ENCODE measurements around the gene YEATS2. TPM values are rescaled to one million over a fixed set of nuclear protein-coding genes. Genes with fewer than 3 reads are reported as not detected.
"Not testable (repeated sequence)": the region's sequence is repeated elsewhere in the genome, so short reads cannot be mapped to it uniquely, and the experiment has no call there.

Gene YEATS2
- polyA plus RNA-seq, 3 donors: 35.8 to 40.9 (median 38.4) TPM

- no peak for DNase-seq (ENCODE audit: extremely low read depth in 1 of 11, low read depth in 9 of 11, low spot score in 4 of 11)
These were observed 1.8 kb downstream of the YEATS2 start for GRCh38 chr3:183699238-183699947.

- DNase-seq (ENCODE audit: extremely low read depth in 1 of 11, low read depth in 9 of 11, low spot score in 4 of 11): no peak
These were observed 4.1 kb downstream of the YEATS2 start for GRCh38 chr3:183701744-183702143.

- DNase-seq (ENCODE audit: extremely low read depth in 1 of 11, low read depth in 9 of 11, low spot score in 4 of 11): not testable (repeated sequence)
These were observed 6.3 kb downstream of the YEATS2 start for GRCh38 chr3:183703892-183704291.

- DNase-seq (ENCODE audit: extremely low read depth in 1 of 11, low read depth in 9 of 11, low spot score in 4 of 11): no peak
These were observed 12.6 kb downstream of the YEATS2 start for GRCh38 chr3:183710231-183710630.

GRCh38 chr3:183711516-183711915 lies 13.9 kb downstream of the YEATS2 start:
- DNase-seq (ENCODE audit: extremely low read depth in 1 of 11, low read depth in 9 of 11, low spot score in 4 of 11): no peak

DNA sequence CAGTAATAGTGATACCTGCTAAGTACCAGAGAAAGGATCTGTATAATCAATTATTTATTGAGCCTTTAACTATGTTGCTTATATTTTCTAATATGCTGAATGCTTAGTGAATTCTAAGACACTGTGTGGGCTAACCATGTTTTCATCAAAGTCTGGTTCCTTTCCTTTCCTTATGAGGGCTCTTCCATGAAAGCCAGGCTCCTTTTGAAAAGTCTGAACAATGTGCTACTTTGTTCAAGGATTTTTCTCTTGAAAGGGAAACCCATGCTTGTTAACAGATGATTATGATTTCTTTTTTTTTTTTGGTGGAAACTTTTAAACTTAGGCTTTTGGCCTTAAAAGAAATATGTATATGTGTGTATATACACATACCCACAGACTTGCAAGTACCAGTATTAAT lies 17.0 kb downstream of the YEATS2 start:
- DNase-seq (ENCODE audit: extremely low read depth in 1 of 11, low read depth in 9 of 11, low spot score in 4 of 11): no peak

- DNase-seq (ENCODE audit: extremely low read depth in 1 of 11, low read depth in 9 of 11, low spot score in 4 of 11): no peak
These were observed 20.4 kb downstream of the YEATS2 start for GRCh38 chr3:183718012-183718411.

DNA sequence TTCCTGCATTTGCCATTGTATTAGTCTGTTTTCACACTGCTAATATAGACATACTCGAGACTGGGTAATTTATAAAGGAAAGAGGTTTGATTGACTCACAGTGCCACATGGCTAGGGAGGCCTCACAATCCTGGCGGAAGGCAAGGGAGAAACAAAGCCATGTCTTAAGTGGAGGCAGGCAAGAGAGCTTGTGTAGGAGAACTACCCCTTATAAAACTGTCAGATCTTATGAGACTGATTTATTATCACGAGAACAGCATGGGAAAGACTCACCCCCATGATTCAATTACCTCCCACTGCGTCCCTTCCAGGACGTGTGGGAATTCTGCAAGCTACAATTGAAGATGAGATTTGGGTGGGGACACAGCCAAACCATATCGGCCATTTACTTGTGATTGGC lies 27.8 kb downstream of the YEATS2 start:
- no peak for DNase-seq (ENCODE audit: extremely low read depth in 1 of 11, low read depth in 9 of 11, low spot score in 4 of 11)

DNA sequence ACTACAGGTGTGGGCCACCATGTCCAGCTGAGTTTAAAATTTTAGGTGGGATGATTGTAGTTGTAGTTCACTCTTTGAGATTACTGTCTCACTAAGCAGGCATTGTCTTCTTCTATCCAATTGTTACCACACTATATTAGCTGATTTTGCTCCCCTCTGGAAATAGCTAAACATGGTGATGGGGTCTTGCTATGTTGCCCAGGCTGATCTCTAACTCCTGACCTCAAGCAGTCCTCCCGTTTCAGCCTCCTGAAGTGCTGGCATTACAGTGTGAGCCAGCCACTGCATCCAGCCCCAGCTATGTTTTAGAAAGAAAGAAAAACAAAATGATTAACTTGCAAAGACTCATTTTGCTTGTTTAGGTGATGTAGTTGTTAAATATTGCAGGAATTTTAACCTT lies 30.6 kb downstream of the YEATS2 start:
- no peak for DNase-seq (ENCODE audit: extremely low read depth in 1 of 11, low read depth in 9 of 11, low spot score in 4 of 11)

GRCh38 chr3:183730361-183730760 lies 32.8 kb downstream of the YEATS2 start:
- DNase-seq (ENCODE audit: extremely low read depth in 1 of 11, low read depth in 9 of 11, low spot score in 4 of 11): no peak

DNA sequence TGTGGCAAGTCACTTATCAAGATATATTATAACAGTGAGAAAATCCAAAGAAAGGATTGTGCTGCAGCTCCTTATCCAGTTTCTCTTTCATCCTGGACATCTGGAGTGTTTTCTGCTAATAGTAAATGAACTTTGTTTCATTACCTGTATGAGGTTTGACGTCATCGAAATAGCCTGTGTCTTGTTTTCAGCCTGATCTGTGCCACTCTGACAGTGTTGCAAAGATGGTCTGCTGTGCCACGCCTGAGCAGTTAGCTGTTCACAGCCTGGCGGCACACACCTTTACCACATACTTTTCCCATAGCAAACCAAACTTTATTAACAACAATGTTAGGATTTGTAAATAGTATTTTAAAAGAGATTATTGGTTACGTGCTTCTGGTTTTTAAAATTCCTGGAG lies 34.0 kb downstream of the YEATS2 start:
- no peak for DNase-seq (ENCODE audit: extremely low read depth in 1 of 11, low read depth in 9 of 11, low spot score in 4 of 11)

DNA sequence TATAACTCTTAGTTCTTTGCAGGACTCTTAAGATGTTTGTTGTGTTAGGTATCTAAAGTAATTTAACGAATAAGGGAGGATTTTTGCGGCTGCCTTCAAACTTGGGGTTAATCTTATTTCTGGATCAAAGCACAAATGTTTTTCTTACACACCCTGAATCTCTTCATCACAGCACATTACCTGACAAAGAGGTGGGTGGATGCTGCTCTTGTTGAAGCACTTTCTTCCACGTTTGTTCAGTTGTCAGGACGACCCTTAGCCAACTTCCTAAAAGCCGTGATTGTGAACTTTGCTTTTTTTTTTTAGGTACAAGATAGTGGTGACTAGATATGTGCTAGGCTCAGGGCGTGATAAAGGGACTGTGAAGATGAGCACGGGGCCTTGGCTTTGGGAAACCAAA lies 36.0 kb downstream of the YEATS2 start:
- no peak for DNase-seq (ENCODE audit: extremely low read depth in 1 of 11, low read depth in 9 of 11, low spot score in 4 of 11)

DNA sequence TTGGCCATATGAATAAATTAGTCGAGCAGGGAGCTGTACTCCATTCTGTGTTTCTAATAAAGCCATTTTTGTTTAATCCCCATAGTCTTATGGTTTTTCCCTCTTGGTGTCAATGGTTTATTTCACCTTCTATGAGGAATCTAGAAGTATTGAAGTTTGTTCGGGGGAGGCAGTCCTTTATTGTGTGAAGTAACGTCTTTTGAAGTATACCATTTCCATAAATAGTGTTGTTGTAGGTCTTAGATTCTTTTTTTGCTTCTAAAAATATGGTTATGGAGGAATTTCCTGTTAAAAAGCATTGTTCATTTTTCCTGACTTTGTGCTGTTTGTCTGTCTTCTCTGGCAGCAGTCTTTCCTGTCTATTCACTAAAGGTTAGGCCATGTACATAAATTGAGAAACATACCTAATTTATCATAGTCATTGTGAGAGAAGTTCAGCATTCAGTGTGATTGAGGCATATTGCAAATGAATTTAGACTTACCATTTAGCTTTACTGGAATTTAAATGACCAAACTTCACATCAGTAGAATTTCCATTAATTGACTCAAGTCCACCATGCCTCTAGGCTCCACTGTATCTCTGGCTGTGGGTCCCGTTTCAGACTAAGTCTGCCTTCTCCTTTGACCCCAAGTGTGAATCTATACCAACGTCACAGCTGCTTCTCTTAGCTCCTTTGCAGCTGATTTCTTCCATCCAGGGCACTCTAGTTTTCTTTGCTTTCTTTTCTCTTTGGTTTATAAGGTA lies 37.3 kb downstream of the YEATS2 start:
- DNase-seq (ENCODE audit: extremely low read depth in 1 of 11, low read depth in 9 of 11, low spot score in 4 of 11): no peak

DNA sequence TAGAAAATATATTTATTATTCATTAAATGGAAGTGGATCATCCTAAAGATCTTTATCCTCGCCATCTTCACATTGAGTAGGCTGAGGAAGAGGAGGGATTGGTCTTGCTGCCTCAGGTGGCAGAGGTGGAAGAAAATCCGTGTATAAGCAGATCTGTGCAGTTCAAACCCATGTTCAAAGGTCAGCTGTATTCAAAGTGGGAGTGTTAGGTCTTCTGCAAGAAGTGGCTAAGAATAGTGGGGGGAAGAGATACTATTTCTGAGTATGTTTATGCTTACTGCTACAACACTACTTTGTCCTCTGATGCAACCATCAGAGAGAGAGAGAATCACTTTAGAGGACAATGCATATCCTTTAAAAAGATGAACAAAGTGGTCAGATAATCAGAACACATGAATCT lies 39.5 kb downstream of the YEATS2 start:
- DNase-seq (ENCODE audit: extremely low read depth in 1 of 11, low read depth in 9 of 11, low spot score in 4 of 11): no peak

- DNase-seq (ENCODE audit: extremely low read depth in 1 of 11, low read depth in 9 of 11, low spot score in 4 of 11): not testable (repeated sequence)
These were observed 42.6 kb downstream of the YEATS2 start for GRCh38 chr3:183740154-183740553.

- DNase-seq (ENCODE audit: extremely low read depth in 1 of 11, low read depth in 9 of 11, low spot score in 4 of 11): no peak
These were observed 45.6 kb downstream of the YEATS2 start for GRCh38 chr3:183743231-183743630.

DNA sequence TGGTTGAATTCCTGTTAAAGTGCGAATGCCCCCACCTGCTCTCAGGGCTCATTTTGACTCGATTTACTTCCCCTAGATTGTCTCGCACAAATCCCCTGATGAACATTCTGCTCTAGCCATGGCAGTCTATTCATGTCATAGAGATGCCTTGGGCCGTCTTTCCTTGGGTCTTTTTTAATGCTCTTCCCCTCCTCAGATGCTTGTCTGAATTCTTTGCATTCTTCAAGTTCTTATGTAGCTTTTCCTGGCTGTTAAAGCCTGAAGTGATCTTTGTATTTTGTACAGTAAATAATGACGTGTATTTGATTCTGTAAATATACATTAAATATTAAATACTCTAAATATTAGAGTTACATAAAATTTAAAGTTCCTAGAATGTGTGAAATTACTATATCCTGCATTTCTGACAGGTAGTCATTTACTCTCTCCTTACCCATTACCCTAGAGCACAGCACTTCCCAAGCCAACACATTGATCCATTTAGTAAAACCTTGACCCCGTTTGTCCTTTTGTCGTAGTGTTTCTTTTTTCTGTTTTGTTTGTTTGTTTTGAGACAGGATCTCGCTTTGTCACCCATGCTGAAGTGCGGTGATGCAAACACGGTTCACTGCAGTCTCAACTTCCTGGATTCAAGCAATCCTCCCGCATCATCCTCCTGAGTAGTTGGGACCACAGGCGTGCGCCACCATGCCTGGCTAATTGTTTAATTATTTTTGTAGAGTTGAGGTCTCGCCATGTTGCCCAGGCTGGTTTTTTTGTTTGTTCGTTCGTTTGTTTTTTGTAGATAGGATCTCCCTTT lies 47.9 kb downstream of the YEATS2 start:
- DNase-seq (ENCODE audit: extremely low read depth in 1 of 11, low read depth in 9 of 11, low spot score in 4 of 11): no peak

GRCh38 chr3:183754052-183754451 lies 56.5 kb downstream of the YEATS2 start:
- DNase-seq (ENCODE audit: extremely low read depth in 1 of 11, low read depth in 9 of 11, low spot score in 4 of 11): no peak

DNA sequence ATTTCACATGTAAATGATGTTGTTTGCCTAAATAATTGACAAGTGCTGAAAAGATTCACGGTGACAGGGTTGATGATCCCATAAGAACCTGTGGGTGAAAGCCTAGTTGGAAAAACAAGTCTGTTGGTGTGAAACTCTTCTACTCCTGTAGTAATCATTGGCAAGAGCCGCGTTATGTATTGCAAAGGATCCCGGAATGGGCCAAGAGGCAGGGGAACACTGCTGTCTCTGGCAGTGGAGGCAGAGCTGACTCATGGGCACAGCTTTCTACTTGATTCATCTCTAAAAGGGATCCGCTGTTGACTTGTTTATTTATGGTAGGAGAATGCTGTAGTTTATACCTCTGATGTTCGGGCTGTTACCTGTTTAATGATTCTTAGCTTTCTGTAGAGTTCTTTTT lies 64.7 kb downstream of the YEATS2 start:
- no peak for DNase-seq (ENCODE audit: extremely low read depth in 1 of 11, low read depth in 9 of 11, low spot score in 4 of 11)
